KMS-11 (cell line): ENCODE measurements around the gene MTMR12.

Source experiments
- H2AFZ ChIP-seq: fragments of 200-600 bp; sonication (generic); 2 replicates; pipeline ENCODE4 v1.6.1; 2016; ENCODE audit warnings: antibody characterized with exemption, mixed run types, low read depth
- H3K27ac ChIP-seq: fragments of 200-600 bp; sonication (generic); 2 replicates; pipeline ENCODE4 v1.6.1; 2016; ENCODE audit warnings: mild to moderate bottlenecking, mixed run types
- H3K27me3 ChIP-seq: fragments of 200-600 bp; sonication (generic); 2 replicates; pipeline ENCODE4 v1.6.1; 2017; ENCODE audit warnings: mild to moderate bottlenecking, low read depth, mixed run types, moderate library complexity; ENCODE audit not compliant: insufficient read depth
- H3K36me3 ChIP-seq: fragments of 200-600 bp; sonication (generic); 2 replicates; pipeline ENCODE4 v1.6.1; 2017; ENCODE audit warnings: mild to moderate bottlenecking, mixed run types; ENCODE audit not compliant: insufficient read depth
- H3K4me1 ChIP-seq: fragments of 200-600 bp; sonication (generic); 2 replicates; pipeline ENCODE4 v1.6.1; 2016; ENCODE audit warnings: mild to moderate bottlenecking, low read depth, mixed run types; ENCODE audit not compliant: poor library complexity, severe bottlenecking
- H3K4me2 ChIP-seq: fragments of 200-600 bp; sonication (generic); 2 replicates; pipeline ENCODE4 v1.7.0; 2016; ENCODE audit warnings: mild to moderate bottlenecking, mixed run types
- H3K4me3 ChIP-seq: fragments of 200-600 bp; sonication (generic); IDR thresholded peaks from 2 replicates; pipeline ENCODE4 v1.6.1; 2017; ENCODE audit warnings: low read depth, low read length, mixed read lengths; ENCODE audit not compliant: insufficient read depth
- H3K79me2 ChIP-seq: fragments of 200-600 bp; sonication (generic); 2 replicates; pipeline ENCODE4 v1.6.1; 2016; ENCODE audit warnings: low read depth, mixed run types; ENCODE audit not compliant: insufficient read depth
- H3K9ac ChIP-seq: fragments of 200-600 bp; sonication (generic); 2 replicates; pipeline ENCODE4 v1.6.1; 2016; ENCODE audit warnings: mild to moderate bottlenecking, mixed run types
- H4K20me1 ChIP-seq: fragments of 200-600 bp; sonication (generic); 2 replicates; pipeline ENCODE4 v1.6.1; 2016; ENCODE audit warnings: mild to moderate bottlenecking, mixed run types; ENCODE audit not compliant: insufficient read depth
- TF ChIP-seq, protein P1 (sequence below): fragments of 200-600 bp; sonication (generic); conservative IDR thresholded peaks from 2 replicates; pipeline ENCODE4 v1.6.1; 2017; ENCODE audit warnings: low read depth, mild to moderate bottlenecking, antibody characterized with exemption, low read length, moderate library complexity, mixed read lengths

MTMR12 gene

DNA sequence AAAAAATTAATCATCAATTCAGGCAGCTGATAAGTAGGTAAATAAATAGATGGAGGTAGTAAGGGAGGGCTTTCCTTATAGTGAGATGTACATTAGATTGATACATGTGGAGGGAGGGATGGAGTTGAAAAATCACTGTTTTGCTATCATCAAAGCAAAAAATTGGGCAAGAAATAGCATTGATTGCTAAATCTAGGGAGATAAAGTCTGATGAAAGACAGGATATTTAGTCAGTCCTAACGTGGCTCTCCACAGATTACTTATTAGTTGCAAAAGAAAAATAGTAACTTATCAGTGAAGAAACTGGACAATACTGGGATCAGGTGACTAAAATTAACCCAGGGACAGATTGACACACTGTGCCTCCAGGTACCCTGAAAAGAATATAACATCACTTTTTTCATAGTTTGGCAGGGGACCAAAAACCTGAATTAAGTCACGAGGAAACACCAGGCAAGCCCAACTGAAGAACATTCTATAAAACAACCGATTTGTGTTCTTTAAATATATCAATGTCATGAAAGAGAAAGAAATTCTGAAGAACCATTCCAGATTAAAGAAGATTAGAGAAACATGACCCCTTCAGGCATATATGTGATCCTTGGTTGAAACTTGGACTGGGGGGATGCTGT, 111.5 kb downstream of the MTMR12 start:
- no peak overlapping the region for H3K4me2 ChIP-seq
- no peak overlapping the region for H3K4me3 ChIP-seq

DNA sequence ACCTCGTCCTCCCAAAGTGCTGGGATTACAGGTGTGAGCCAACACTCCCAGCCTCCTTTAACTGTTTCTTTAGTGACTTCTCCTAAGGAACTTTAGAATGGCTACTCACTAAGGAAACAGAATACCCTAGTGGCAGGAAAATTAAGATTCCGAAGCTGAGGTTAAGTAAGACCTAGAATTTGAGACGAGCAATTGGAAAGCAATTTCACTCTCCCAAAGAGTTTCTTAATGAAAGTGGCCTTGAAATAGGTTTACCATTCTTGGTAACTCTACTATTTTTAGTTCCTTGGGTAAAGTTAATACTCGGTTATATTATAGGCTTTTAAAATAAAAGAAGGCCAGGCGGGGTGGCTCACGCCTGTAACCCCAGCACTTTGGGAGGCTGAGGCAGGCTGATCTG, 115.7 kb downstream of the MTMR12 start:
- Histone ChIP-seq H3K27me3 (no peaks in the 10 kb centered on the region), H2AFZ (no peak overlapping the region), H3K79me2 (no peaks in the 10 kb centered on the region), H3K4me1 (no peaks in the 10 kb centered on the region), H3K4me3 (no peak overlapping the region), H3K9ac (no peak overlapping the region), H3K27ac (no peak overlapping the region), H3K36me3 (no peaks in the 10 kb centered on the region), H4K20me1 (no peaks in the 10 kb centered on the region), H3K4me2 (no peak overlapping the region)
- TF ChIP-seq, protein P1, sequence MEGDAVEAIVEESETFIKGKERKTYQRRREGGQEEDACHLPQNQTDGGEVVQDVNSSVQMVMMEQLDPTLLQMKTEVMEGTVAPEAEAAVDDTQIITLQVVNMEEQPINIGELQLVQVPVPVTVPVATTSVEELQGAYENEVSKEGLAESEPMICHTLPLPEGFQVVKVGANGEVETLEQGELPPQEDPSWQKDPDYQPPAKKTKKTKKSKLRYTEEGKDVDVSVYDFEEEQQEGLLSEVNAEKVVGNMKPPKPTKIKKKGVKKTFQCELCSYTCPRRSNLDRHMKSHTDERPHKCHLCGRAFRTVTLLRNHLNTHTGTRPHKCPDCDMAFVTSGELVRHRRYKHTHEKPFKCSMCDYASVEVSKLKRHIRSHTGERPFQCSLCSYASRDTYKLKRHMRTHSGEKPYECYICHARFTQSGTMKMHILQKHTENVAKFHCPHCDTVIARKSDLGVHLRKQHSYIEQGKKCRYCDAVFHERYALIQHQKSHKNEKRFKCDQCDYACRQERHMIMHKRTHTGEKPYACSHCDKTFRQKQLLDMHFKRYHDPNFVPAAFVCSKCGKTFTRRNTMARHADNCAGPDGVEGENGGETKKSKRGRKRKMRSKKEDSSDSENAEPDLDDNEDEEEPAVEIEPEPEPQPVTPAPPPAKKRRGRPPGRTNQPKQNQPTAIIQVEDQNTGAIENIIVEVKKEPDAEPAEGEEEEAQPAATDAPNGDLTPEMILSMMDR, result no peak

More for the DNA sequence above, 111.5 kb downstream of the MTMR12 start:
- TF ChIP-seq, protein P1, result no peak
- Histone ChIP-seq H3K79me2 (no peaks in the 10 kb centered on the region), H3K9ac (no peak overlapping the region), H3K36me3 (no peaks in the 10 kb centered on the region), H3K27me3 (no peaks in the 10 kb centered on the region), H2AFZ (no peak overlapping the region), H4K20me1 (no peaks in the 10 kb centered on the region), H3K4me1 (peaks cover 1% of the 10 kb centered on the region), H3K27ac (no peak overlapping the region)

DNA sequence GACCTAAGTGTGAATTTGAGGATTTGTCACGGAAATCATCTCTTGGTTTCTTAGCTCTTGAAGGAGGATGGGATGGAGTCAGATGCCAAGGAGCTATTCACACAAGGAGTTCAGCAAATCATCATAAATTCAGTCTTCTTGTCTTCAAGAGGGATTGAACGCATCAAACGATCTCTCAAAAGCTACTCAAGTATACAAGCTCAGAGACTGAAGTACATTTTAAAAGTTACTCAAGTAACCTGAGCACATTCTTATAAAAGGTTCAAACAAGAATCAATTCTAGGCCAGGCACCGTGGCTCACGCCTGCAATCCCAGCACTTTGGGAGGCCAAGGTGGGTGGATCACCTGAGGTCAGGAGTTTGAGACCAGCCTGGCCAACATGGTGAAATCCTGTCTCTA, 117.5 kb downstream of the MTMR12 start:
- no peaks in the 10 kb centered on the region for H3K27me3 ChIP-seq
- H3K9ac ChIP-seq, result no peak overlapping the region
- no peaks in the 10 kb centered on the region for H3K79me2 ChIP-seq
- no peaks in the 10 kb centered on the region for H3K36me3 ChIP-seq
- no peak overlapping the region for H3K4me3 ChIP-seq
- H3K4me1 ChIP-seq, result no peaks in the 10 kb centered on the region
- no peak overlapping the region for H3K27ac ChIP-seq
- H2AFZ ChIP-seq, result no peak overlapping the region
- H4K20me1 ChIP-seq, result no peaks in the 10 kb centered on the region
- no peak overlapping the region for H3K4me2 ChIP-seq
- TF ChIP-seq, protein P1, result no peak

DNA sequence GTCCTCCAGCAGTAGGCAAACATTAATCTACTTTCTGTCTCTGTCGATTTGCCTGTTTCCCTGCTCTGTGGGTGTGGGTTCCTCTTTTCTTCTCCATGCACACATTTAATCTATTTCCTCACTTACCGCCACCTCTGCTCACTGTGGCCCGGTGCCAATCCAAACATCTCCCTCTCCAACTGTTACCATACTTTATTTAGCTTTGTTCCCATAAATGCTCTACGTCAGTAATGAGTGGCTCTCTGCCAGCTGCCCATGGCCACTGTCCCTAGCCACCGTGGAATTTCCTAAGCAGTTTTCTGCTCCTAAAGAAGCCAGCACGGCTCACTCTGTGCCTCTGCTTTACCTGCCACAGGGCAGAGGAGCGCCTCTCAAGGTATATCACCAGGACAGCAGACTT, 119.1 kb downstream of the MTMR12 start:
- H3K4me1 ChIP-seq, result no peaks in the 10 kb centered on the region
- H2AFZ ChIP-seq, result no peak overlapping the region
- no peak overlapping the region for H3K9ac ChIP-seq
- TF ChIP-seq, protein P1, result no peak
- no peak overlapping the region for H3K4me3 ChIP-seq
- no peak overlapping the region for H3K27ac ChIP-seq
- H3K36me3 ChIP-seq, result no peaks in the 10 kb centered on the region
- no peaks in the 10 kb centered on the region for H3K79me2 ChIP-seq
- no peak overlapping the region for H3K4me2 ChIP-seq
- H4K20me1 ChIP-seq, result no peaks in the 10 kb centered on the region
- no peaks in the 10 kb centered on the region for H3K27me3 ChIP-seq
